A673 (cell line): ENCODE measurements around the gene LCAT.

Experiments
- CTCF ChIP-seq: fragments of 300-800, 200-600 bp; sonication (generic); conservative IDR thresholded peaks from 2 replicates; pipeline ENCODE4 v1.5.1; 2017; ENCODE audit warnings: low read depth, mild to moderate bottlenecking, antibody characterized with exemption, low read length, moderate library complexity, mixed read lengths
- EZH2 ChIP-seq: fragments of 200-600 bp; sonication (generic); IDR thresholded peaks from 2 replicates; pipeline ENCODE4 v1.6.1; 2017; ENCODE audit warnings: borderline replicate concordance, low read depth, mild to moderate bottlenecking, mixed read lengths, antibody characterized with exemption, low read length; ENCODE audit not compliant: poor library complexity, severe bottlenecking

DNA sequence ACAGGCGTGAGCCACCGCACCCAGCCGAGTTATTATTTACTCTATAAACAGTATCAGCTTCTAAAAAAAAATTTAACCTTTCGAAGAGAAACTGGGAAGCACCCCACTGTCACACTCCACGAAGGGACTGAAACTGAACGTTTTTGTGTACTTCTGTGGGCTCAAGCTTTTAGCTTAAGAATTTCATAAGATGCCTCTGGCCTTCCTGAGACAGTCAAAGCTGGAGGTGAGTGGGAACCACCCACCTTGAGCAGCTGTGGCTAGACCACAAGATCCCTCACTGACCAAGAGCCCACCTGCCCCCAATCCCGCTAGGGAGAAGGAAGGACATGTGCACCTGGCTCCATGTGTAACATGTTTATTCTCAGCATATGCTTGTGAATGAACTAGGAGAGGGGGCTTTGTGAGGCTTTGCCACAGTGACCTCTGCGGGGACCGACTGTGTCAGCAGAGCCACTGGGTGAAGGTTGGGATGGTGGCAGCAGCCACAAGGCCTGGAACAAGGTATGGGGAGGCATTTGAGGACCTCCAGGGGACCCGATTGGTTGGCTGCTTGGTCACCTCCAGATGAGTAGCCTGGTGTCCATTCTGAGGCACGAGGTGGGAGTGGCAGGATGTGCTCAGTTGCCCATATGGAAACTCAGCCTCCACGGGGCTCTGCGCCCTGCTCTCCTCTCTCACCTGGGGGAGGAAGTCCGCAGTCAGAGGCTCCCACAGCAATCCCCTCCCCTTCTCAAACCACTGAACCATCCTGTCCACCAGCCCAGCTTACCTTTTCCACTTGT lies 31.6 kb upstream of the LCAT start:
- no peak for TF ChIP-seq CTCF
- no peak for TF ChIP-seq EZH2
